Left lung (tissue), 8 donors: ENCODE data around the gene TNFAIP8. TPM values are rescaled to one million over a fixed set of nuclear protein-coding genes. Genes with fewer than 3 reads are reported as not detected.

ENCODE experiments used
- polyA plus RNA-seq, 6 donors: library from polyadenylated mRNA; unstranded; fragments of 120-200 nt; gene quantifications; one replicate each; pipeline ENCODE4 v1.2.1, GENCODE V29; 2013; ENCODE audit not compliant: insufficient read length in 6 of 6
- total RNA-seq, 2 donors: library from RNA; stranded (reverse); fragmentation: NEBNext Ultra II Directional; extraction: Animal tissue kit (Norgen Biotek cat#: 25700); gene quantifications; one replicate each; pipeline ENCODE4 v1.2.1, GENCODE V29; 2021
- donor health status: DM: no; HTN: yes; CAD: no.
- donor health status: DM: no; HTN: no; CAD: no.

Gene TNFAIP8
- total and polyA plus RNA-seq, 8 donors = 15.6 to 31.6 (median 25.6) TPM

Other genes starting within 250 kb of the TNFAIP8 start
- 100 to 1,000 TPM; 351 to 413 TPM for gene HSD17B4, start 96.5 kb downstream of the TNFAIP8 start, total RNA-seq
- gene HSD17B4, start 96.5 kb downstream of the TNFAIP8 start, polyA plus RNA-seq = 100 to 1,000 TPM; 162 to 242 (median 201) TPM